ENCODE data around the gene PROB1.

DNA sequence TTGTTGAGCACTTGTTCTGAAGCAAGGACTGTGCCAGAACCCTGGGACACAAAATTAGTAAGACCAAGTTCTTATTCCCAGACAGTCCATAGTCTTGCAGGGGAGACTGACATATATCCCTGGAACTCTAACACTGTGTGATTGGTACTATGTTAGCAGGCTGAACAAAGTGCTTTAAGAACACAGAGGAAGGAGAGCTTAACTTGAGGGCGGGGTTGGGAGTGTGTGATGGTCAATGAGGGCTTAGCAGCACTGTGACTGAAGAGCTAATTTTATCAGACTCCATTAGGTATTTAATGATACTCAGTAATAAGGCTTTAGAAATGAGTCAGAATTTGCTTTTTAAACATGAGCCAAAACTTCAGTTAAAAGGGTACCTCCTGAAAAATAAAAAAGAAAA, 23.9 kb upstream of the PROB1 start:
- TF ChIP-seq JUND (IDR thresholded peaks at IDR 0.05) (no peak), GABPA (IDR thresholded peaks at IDR 0.05; ENCODE audit: low read depth) (no peak), RAD21 (IDR thresholded peaks at IDR 0.05; ENCODE audit: low read length) (no peak), REST (IDR thresholded peaks at IDR 0.05; ENCODE audit: low read depth, low read length) (no peak), NFIC (IDR thresholded peaks at IDR 0.05; ENCODE audit: borderline replicate concordance) (no peak), CHD2 (IDR thresholded peaks at IDR 0.05; ENCODE audit: low read length, partially characterized antibody) (no peak), CTCF (IDR thresholded peaks at IDR 0.05) (no peak)

Data from SK-N-SH (cell line).